Fibroblast of skin of left quadriceps (primary cell): ENCODE measurements around the gene SESN2.
"Not testable (repeated sequence)": the region's sequence is repeated elsewhere in the genome, so short reads cannot be mapped to it uniquely, and the experiment has no call there.

Experiments
- DNase-seq, 2 experiments: peaks; one replicate each; pipeline ENCODE4 v3.0.0-alpha.2; 2013; ENCODE audit warnings: low read depth in 2 of 2

Gene SESN2

DNA sequence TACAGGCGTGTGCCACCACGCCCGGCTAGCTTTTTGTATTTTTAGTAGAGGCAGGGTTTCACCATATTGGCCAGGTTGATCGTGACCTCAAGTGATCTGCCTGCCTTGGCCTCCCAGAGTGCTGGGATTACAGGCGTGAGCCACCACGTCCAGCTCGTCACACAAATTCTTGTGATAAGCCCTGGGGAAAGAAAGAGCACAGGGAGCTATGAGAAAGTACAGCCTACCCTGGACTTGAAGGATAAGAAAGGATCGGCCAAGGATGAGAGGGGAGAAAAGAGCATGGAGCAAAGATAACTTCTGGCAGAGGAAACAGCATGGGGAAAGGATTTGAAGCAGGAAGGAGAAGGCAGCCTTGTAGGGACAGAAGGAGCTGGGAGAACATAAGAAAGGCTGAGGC is 29.2 kb downstream of the SESN2 start:
- no peak for DNase-seq

DNA sequence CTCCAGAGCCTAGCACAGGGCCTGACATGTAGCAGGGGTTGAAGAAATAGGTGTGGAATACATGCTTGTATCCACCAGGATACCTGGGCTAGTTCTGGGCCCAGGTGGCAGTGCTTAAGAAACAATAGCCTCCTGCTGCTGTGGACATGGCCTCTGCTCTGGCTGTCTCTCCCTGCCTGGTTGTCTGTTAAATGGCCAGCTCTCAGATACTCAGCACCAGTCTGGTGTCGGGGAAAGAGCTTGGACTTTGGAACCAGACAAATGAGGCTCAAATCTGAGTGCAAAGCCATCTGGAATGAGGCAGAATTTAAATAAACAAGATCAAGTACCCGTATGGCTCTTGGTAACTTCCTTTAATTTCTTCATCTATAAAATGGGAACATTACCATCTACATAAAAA is 31.5 kb downstream of the SESN2 start:
- DNase-seq = no peak

DNA sequence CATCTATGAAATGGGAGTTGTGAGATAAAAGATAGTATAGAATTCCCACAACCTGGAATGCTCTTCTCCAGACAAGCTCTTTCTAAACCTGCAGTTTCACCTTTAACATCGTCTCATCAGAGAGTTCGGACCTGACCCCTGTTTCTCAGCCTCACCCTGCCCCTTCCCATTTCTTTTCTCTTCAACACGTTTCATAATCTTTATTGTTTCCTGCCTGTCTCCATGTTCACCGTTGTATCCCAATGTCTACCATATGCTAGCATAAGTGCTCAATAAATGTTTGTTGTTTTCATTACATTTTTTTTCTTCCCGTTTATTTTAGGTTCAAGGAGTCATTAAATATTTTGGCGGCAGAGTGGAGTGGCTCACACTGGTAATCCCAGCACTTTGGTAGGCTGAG is 32.4 kb downstream of the SESN2 start:
- no peak for DNase-seq

DNA sequence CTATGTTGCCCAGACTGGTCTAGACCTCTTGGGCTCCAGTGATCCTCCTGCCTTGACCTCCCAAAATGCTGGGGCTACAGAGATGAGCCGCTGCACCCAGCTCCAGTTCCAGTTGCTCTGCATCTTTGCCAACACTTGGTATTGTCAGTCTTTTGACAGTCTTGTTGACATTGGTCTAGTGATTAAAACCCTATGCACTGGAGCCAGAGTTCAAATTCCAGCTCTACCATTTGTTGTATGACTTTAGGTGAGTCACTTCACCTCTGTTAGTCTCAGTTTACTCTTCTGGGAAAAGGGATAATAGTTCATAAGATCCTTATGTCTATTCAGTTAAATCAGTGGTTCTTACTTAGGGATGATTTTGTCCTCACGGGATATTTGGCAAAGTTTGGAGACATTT is 36.6 kb downstream of the SESN2 start:
- DNase-seq = no peak

DNA sequence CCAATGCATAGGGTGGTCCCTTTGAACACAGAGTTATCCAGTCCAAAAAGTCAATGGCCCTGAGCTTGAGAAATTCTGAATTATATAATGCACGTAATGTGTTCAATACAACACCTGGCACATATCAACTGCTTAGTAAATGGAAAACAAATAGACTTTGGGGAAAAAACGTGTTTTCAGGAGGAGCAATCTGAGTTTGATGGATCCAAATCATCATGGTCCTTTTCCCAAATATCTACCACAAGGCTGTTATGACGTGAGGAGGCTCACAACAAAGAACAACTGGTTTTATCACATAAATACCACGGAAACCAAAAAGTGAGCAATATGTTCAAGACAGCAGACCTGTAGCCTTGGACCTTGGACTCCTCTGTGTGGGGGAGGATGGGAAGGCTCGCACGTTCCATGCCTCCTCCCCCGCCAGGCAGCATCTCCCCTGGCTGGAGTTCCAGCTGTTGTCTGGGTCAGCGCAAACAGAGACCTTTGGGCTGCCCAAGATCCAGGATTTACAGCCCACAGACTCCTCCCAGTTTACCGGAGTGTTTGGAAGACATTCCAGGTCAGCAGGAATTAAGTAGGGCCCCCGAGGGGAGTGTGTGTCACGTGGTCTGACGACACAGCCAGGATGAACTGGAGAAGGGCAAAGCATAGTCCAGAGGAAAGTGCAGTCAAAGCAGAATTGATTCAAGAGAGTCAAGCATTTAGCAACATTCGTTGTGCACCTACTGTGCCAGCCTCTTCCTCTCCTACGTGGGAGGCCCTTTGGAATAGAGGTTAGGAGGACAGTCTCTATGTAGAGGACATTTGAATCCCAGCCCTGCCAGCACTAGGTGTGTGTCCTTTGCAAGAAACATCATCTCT is 37.3 kb downstream of the SESN2 start:
- no peak for DNase-seq

DNA sequence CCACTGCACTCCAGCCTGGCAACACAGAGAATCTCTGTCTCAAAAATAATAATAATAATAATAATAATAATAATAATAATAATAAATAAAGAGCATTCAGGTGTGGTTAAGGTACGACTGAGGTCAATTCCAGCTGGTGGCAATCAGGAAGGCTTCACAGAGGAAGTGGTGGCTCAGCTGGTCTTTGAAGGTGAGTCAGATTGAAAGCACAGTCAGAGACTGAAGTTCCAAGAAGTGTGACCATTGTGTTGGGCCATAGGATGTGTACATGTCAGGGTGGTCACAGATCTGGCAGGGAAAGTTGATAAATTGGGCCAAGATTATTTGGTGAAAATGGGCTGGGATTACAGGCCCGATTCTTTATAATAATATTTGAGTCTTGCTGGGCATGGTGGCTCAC is 38.5 kb downstream of the SESN2 start:
- no peak for DNase-seq

DNA sequence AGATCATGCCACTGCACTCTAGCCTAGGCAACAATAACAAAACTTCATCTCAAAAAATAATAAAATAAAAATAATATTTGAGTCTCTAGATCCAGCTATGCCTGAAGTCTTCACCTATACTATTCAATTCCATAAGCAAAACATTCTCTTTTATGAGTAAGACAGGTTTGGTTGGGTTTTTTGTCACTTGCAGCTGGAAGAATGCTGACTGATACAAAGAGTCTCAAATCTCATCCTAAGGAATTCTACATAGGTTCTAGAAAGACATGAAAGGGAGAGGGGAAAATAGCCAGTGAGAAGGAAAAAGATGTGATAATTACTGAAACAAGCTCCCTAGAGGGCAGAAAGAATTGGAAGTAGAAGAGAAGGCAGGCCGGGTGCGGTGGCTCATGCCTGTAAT is 39.1 kb downstream of the SESN2 start:
- DNase-seq = no peak

DNA sequence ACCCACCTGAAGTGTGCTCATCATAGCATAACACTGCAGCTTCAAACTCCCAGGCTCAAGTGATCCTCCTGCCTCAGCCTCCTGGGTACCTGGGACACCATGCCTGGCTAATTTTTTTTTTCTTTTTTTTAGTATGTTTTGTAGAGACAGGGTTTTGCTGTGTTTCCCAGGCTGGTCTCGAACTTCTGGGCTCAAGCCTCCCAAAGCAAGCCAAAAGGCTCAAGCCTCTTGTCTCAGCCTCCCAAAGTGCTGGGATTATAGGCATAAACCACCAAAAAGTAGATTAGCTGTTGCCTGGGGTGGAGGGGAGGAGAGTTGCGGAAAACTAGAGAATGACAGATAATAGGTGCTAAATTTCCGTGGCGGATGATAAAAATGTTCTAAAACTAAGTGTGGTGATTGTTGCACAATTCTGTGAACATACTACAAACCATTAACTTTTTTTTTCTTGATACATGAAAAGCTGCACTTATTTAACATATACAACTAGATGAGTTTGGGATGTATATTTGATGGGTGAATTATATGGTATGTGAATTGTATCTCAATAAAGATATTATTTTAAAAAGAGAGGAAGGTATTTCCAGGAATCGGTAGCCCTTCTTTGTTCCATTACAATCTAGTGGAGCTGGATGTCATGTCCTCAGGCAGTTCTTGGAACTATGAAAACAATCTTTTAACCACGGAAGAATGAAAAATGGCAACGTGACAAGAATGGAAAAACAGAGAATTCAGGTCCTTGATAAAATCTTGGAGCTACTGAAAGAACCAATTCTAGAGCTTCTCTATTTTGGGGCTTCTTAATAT is 42.3 kb downstream of the SESN2 start:
- DNase-seq = no peak

DNA sequence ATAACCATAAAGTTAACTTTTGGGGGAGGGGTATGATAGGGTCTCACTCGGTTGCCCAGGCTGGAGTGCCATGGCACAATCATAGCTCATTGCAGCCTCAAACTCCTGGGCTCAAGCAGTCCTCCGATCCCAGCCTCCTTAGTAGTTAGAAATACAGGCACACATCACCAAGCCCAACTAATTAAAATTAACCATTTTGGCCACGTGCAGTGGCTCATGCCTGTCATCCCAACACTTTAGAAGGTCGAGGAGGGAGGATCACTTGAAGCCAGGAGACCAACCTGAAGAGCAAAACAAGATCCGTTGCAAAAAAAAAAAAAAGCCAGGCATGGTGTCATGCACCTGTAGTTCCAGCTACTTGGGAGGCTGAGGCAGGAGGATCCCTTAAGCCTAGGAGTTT is 42.9 kb downstream of the SESN2 start:
- no peak for DNase-seq

DNA sequence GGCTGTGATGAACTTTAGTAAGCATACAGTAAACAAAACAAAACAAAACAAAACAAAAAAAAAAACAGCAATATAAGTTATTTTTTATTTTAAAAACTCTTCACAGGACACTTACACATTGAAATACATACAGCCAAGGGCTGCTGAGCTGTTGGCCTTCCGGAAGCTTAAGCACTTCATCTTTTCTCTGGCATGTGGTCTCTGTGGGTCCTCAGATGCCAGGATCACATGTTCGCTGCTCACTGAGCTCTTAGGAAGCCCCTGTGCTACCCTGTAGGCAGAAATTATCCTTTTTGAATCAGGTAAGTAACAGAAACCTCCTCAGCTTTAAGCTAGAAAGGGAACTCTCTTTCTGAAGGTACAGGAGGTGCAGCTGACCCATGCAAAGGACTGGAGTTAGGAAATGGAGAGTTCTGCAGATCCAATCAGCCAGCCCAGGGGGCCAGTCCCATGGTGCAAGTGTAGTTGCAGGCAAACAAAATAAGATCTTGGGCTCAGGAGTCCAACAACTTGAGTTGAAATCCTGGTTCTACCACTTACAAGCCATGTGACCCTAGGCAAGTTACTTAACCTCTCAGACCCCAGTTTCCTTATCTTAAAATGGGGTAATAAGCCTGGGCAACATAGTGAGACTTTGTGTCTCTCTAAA is 47.1 kb downstream of the SESN2 start:
- no peak for DNase-seq

DNA sequence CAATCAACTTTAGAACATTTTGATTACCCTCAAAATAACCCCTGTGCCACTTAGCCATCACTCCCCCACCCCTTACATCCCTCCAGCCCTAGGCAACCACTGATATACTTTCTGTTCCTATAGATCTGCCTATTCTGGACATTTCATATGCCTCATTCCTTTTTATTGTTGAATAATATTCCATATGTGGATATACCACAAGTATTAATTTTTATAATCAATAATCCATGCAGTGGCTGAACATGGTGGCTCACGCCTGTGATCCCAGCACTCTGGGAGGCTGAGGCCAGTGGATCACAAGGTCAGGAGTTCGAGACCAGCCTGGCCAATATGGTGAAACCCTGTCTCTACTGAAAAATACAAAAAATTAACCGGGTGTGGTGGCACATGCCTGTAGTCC is 49.4 kb downstream of the SESN2 start:
- DNase-seq = no peak

DNA sequence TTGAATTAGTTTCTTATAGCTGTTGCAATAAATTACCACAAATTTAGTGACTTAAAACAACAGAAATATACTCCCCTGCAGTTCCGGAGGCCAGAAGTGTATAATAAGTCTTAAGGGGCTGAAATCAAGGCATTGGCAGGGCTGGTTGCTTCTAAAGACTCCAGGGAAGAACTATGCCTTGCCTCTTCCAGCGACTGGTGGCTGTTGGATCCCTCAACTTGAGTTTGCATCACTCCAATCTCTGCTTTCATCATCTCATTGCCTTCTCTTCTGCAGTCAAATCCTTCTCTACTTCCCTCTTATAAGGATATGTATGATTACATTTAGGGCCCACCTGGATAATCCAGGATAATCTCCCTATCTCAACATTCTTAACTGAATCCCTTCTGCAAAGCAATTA is 50.4 kb downstream of the SESN2 start:
- no peak for DNase-seq

DNA sequence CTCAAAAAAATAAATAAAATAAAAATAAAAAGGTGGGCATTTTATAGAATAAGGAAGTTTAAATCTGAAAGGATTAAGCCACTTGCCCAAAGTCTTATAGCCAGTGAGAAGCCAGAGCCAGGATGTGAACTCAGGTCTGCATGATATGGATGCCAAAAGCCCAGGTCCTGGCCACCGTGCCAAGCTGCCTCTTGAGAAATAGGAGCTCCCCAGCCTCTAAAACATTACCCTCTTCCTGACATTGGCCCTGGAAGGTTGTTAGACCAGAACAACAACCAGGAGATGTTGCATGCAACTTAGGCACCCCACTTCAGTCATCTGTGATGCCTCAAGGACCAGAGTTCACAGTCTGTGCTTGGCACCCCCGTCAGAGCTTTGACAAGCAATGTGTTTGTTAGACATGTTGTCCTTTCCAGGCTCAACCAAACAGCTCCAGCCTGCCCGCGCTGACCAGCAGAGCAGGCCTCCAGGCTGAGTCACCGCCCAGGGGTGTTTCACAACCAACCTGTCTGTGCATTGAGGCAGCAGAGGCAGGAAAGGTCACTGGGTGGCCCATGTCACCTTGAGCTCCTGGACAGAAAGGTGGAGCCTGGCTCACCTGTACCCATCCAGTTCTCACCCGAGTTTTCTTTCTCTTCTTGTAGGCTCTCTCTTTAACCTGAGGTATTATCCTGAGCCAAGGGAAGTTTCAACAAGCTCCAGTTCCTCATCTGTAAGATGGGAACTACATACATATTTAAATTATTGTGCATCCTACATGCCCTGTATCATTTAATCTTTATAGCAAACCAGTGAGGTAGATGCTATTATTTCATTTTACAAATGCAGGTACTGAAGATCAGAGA is 54.6 kb downstream of the SESN2 start:
- no peak for DNase-seq

DNA sequence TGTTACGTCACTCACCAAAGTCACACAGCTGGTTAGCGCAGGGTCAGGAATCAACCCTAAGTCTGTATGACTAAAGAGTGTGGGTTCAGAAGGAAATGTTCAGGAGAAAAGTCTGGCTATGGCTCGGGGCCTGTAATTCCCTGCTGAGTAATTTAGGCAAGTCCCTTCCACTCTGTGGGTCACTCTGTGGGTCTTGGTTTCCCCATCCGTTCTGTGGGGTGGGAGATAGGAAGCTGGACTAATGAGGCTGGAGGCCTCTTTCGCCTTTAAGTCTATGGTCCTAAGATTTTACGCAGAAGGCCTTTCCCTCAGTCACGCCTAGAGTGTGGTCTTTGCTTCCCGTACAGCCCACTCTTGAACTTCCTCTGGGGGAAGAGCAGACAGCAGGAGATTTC is 55.2 kb downstream of the SESN2 start:
- DNase-seq = no peak

DNA sequence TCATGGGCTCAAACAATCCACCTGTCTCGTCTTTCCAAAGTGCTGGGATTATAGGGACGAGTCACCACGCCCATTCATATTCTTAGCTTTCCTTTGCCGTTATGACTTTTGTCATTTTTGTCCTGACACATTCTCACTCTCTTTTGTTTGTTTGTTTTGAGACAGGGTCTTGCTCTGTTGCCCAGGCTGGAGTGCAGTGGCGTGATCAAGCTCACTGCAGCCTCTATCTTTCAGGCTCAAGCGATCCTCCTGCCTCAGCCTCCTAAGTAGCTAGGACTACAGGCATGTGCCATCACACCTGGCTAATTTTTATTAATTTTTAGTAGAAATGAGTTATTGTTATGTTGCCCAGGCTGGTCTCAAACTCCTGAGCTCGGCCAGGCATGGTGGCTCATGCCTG is 57.7 kb downstream of the SESN2 start:
- no peak for DNase-seq

DNA sequence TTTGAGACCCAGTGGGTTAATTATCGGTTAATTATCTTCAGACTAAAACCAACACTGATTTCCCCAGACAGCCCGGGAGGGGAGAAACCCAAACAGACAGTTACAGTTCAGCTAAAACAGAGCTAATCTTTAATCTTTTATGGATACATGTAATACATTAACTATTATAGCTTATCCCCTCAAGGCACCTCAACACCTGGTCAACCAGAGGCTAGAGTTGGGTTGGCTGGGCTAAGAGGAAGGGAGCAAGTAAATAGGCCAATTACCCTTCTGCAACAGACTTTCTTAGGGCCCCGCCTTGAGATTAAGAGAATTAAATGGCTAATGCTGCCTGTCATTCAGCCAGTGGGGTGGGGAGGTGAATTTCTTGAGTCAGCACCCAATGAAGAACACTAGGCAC is 62.9 kb downstream of the SESN2 start:
- no peak for DNase-seq

DNA sequence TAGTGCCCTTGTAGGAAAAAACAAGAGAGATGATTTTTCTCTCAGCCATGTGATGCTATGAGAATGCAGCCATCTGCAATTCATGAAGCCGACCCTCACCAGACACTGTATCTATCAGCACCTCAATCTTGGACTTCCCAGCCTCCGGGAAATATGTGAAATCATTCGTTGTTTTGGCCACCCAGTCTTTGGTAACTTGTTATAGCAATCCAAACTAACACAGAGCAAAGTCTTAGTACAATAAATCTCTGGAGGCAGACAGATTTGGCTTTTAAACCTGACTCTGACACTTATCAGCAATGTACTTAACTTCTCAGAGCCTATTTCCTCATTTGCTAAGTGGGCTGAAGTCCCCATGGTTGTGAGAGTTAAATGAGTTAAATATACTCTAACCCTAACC is 64.4 kb downstream of the SESN2 start:
- no peak for DNase-seq

DNA sequence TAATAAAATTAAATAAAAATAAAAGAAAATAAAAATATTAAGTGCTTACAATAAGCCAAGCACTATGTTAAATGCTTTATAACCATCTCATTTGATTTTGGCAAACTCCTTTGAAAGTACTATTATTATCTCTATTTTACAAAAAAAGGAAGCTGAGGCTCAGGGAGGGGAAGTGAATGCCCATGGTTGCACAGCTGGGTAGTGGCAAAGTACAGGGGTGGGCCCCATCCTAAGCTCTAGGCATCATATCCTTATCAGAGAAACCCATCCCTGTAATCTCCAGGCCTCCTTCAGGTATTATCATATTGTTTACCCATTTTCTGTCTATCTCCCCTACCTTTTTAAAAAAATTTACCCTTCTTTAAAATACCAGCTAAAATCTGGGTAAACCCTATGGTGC is 67.2 kb downstream of the SESN2 start:
- no peak for DNase-seq

DNA sequence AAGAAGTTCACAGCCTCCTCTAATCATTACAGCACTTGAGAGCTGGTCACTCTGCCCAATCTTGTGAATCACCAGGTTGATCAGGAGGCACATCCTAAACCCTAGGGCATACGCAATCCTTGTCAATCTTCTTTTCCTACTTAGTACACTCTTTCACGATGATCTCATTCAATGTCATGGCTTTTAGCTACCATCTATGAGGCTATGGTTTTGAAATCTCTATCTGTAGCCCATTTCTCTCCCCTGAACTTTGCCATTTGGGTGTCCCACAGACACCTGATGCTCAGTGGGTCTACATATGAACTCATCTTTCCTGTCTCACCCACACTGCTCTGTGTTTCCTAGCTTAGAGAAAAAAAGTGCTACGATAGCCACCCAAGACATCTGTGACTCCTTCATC is 67.7 kb downstream of the SESN2 start:
- DNase-seq = no peak

DNA sequence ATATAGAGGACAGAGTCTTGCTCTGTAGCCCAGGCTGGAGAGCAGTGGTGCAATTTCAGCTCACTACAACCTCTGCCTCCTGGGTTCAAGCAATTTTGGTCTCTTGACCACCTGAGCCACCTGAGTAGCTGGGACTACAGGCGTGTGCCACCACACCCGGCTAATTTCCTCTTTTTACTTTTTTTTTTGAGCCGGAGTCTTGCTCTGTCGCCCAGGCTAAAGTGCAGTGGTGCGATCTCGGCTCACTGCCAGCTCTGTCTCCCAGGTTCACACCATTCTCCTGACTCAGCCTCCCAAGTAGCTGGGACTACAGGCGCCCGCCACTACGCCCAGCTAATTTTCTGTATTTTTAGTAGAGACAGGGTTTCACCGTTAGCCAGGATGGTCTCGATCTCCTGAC is 68.1 kb downstream of the SESN2 start:
- not testable (repeated sequence) for DNase-seq

DNA sequence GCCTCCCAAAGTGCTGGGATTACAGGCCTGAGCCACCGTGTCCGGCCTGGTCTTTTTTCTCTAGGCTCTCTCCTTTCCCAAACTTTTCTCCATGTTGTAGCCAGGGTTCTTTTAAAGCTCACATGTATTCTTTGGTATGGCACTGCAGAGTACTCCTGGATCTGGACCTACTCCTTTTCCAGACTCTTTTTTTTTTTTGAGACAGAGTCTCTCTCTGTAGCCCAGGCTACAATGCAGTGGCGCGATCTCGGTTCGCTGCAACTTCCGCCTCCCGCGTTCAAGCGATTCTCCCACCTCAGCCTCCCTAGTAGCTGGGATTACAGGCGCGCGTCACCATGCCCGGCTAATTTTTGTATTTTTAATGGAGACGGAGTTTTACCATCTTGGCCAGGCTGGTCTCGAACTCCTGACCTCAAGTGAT is 68.9 kb downstream of the SESN2 start:
- no peak for DNase-seq
